Psoas muscle (tissue), 8 donors: ENCODE data around the gene HOMEZ. TPM values are rescaled to one million over a fixed set of nuclear protein-coding genes. Genes with fewer than 3 reads are reported as not detected.

Source experiments
- ATAC-seq, 4 donors: fragments of 200-7000 bp; cut with Tn5 transposase; one replicate each; pipeline ENCODE4 v1.9.1; 2020; ENCODE audit warnings: moderate library complexity in 3 of 4, mild to moderate bottlenecking in 2 of 4
- DNase-seq, 2 donors: peaks; one replicate each; pipeline ENCODE4 v3.0.0-alpha.2; 2020
- H3K27ac ChIP-seq: fragments of 200-600 bp; one replicate; pipeline ENCODE4 v1.8.0; 2022
- H3K27me3 ChIP-seq, 3 donors: fragments of 200-600 bp in 1 of 3; one replicate each; pipeline versions ENCODE4 v1.6.1 to v1.8.0; 2013 to 2022; ENCODE audit warnings: low read length in 2 of 3, mild to moderate bottlenecking in 2 of 3, moderate library complexity in 1 of 3; ENCODE audit not compliant: insufficient read depth in 3 of 3
- H3K36me3 ChIP-seq, 2 donors: fragments of 200-600 bp in 1 of 2; one replicate each; pipeline versions ENCODE4 v1.6.1 to v1.8.0; 2013 to 2022; ENCODE audit warnings: low read depth in 1 of 2, mild to moderate bottlenecking in 1 of 2, moderate library complexity in 1 of 2; ENCODE audit not compliant: insufficient read depth in 1 of 2
- H3K4me1 ChIP-seq: fragments of 200-600 bp; one replicate; pipeline ENCODE4 v1.8.0; 2022
- H3K4me3 ChIP-seq: fragments of 200-600 bp; one replicate; pipeline ENCODE4 v1.8.0; 2022; ENCODE audit warnings: mild to moderate bottlenecking
- H3K9me3 ChIP-seq: fragments of 200-600 bp; one replicate; pipeline ENCODE4 v1.8.0; 2022
- WGBS, 3 donors: extraction: QIAGEN DNeasy Blood & Tissue Kit; methylation state at CpG; one replicate each; pipeline versions ENCODE4 v1.1.6 to v1.1.7; 2013; 5-methylcytosine and 5-hydroxymethylcytosine counted together
- intact Hi-C, 2 donors: fragments of 100-400 bp; cut with DNase I; formaldehyde crosslinking; loops; one replicate each; pipeline versions ENCODE4 v1.11.0 to v1.14.2; 2022
- polyA plus RNA-seq, 3 donors: library from polyadenylated mRNA; stranded (reverse); fragments of 200-250 nt; gene quantifications; one replicate each; pipeline ENCODE4 v1.2.3, GENCODE V29; 2013
- total RNA-seq, 4 donors: library from RNA; stranded (reverse); fragmentation: NEBNext Ultra II Directional in 2 of 4; extraction: Animal tissue kit (Norgen Biotek cat#: 25700) in 2 of 4; gene quantifications; one replicate each; pipeline versions ENCODE4 v1.2.1 to v1.2.4, GENCODE V29; 2021 to 2023
- TF ChIP-seq, protein P1 (sequence below): fragments of 200-600 bp; IDR thresholded peaks from one replicate; pipeline ENCODE4 v1.8.0; 2022; ENCODE audit warnings: antibody characterized with exemption
- donor health status: healthy with polysubstance abuse.
- donor health status: DM: no; HTN: no; CAD: no; lungs with moderate emphysema.
- donor health status: Bipolar disorder and iron deficiency.
- donor health status: healthy.
- donor health status: DM: yes; HTN: yes; CAD: no.
- donor health status: DM: no; HTN: no; CAD: no.
- donor health status: DM: no; HTN: no; CAD: no.
- donor health status: DM: yes; HTN: yes; CAD: no.

Gene HOMEZ
- total and polyA plus RNA-seq, 7 donors: 3.5 to 13.4 (median 6.3) TPM

DNA sequence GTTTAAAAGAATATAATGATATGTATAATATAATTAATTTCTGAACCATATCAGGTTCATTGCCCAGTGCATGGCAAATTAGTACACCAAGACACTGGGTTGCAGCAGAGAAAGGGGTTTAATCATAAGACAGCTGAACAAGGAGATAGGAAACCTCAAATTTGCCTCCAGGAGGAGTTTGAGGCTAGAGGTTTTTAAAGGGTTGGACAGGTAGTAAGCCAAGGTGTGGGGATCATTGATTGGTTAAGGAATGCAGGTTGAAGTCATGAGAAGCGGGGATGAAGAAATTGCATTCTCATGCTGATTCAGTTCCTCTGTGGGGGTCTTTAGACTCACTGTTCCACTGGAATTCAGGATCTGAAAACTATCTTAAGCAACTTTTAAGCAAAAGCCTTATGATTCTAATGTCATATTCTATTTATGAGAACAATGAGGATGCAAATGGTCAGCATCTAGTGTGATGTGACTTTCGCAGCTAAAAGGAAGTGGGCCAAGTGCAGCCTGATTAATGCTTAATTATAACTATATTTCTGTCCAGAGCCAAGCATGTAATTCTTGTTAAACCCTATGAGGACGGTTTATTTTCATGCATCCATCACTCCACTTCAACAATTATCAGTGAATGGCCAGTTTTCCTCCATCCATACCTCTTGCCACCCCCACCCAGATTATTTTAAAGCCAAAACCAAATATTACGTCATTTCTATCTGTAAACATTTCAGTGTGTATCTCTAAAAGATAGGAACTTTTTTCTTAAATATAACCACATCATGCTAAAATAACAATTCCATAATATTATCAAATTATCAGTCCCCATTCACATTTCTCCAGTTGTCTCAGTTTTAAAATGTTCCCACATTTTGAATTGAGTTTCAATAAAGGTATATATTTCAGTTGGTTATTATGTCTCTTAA lies 33.3 kb downstream of the HOMEZ start:
- TF ChIP-seq, protein P1, sequence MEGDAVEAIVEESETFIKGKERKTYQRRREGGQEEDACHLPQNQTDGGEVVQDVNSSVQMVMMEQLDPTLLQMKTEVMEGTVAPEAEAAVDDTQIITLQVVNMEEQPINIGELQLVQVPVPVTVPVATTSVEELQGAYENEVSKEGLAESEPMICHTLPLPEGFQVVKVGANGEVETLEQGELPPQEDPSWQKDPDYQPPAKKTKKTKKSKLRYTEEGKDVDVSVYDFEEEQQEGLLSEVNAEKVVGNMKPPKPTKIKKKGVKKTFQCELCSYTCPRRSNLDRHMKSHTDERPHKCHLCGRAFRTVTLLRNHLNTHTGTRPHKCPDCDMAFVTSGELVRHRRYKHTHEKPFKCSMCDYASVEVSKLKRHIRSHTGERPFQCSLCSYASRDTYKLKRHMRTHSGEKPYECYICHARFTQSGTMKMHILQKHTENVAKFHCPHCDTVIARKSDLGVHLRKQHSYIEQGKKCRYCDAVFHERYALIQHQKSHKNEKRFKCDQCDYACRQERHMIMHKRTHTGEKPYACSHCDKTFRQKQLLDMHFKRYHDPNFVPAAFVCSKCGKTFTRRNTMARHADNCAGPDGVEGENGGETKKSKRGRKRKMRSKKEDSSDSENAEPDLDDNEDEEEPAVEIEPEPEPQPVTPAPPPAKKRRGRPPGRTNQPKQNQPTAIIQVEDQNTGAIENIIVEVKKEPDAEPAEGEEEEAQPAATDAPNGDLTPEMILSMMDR: no peak
- Histone ChIP-seq H3K36me3 (no peaks in the 10 kb centered on the region), H3K9me3 (no peaks in the 10 kb centered on the region), H3K27ac (no peak overlapping the region), H3K4me1 (no peaks in the 10 kb centered on the region), H3K27me3 (peaks cover 0 to 5% (median 4%) of the 10 kb centered on the region in 3 donors), H3K4me3 (no peak overlapping the region)
- intact Hi-C loops: no loop called here
- no peak for DNase-seq
- 56 to 61% (median 59%) methylated on average over 4 of the region's 4 CpGs for WGBS, 3 donors
- no peak for ATAC-seq

DNA sequence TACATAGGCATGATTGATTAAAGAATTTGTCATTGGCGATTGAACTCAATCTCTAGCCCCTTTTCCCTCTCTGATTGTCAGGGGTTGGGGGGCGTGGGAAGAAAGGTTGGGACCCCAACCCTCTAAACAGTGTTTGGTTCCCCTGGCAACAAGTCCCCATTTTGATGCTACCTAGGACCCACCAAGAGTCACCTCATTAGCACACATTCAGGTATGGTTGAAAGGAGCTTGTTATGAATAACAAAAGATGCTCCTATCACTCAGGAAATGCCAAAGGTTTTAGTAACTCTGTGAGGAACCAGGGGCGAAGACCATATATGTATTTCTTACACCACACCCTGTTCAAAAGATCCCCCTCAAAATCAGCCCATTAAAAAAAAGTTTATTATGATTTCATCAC lies 33.9 kb downstream of the HOMEZ start:
- DNase-seq: no peak
- Histone ChIP-seq H3K36me3 (no peaks in the 10 kb centered on the region), H3K4me3 (no peak overlapping the region), H3K27me3 (peaks cover 0 to 5% (median 4%) of the 10 kb centered on the region in 3 donors), H3K4me1 (no peaks in the 10 kb centered on the region), H3K9me3 (no peaks in the 10 kb centered on the region), H3K27ac (no peak overlapping the region)
- 41 to 49% (median 47%) methylated on average over 3 of the region's 3 CpGs for WGBS, 3 donors
- intact Hi-C loops: no loop called here
- ATAC-seq: no peak
- TF ChIP-seq, protein P1: no peak

DNA sequence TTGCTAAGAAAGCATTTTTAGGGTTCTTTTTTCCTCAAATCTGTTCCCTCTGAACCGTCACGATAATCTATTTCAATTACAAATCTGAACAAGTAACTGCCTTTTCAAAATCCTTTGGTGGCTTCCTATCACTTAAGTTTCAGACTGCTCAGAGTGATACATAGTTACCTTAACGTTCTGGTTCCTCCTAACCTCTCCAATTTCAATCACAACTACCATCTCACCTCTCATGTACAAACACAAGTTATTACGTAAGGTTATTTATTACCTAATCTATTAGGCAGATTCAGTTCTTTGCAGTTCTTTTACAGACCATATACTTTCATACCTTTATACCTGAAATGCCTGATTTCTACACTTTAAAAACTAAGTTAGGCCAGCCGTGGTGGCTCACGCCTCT lies 36.1 kb downstream of the HOMEZ start:
- H3K36me3 ChIP-seq: no peaks in the 10 kb centered on the region
- intact Hi-C loops: no loop called here
- no peak overlapping the region for H3K4me3 ChIP-seq
- no peak overlapping the region for H3K27ac ChIP-seq
- no peaks in the 10 kb centered on the region for H3K4me1 ChIP-seq
- no peaks in the 10 kb centered on the region for H3K9me3 ChIP-seq
- H3K27me3 ChIP-seq: peaks cover 0 to 5% (median 4%) of the 10 kb centered on the region in 3 donors
- DNase-seq (no peak), ATAC-seq (no peak)
- TF ChIP-seq, protein P1: no peak
- 71 to 78% (median 75%) methylated on average over 6 of the region's 6 CpGs for WGBS, 3 donors

DNA sequence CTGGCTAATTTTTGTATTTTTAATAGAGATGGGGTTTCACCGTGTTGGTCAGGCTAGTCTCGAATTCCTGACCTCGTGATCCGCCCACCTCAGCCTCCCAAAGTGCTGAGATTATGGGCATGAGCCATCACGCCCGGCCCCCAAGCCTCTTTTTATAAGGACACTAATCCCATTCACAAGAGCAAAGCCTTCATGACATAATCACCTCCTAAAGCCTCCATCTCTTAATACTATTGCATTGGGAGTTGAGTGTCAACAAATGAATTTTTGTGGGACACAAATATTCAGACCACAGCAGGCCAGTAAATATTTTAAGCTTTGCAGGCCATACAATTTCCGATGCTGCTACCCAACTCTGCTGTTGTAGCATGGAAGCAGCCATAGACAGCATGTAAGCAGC lies 37.3 kb downstream of the HOMEZ start:
- peaks cover 0 to 5% (median 4%) of the 10 kb centered on the region in 3 donors for H3K27me3 ChIP-seq
- H3K4me1 ChIP-seq: no peaks in the 10 kb centered on the region
- no peaks in the 10 kb centered on the region for H3K36me3 ChIP-seq
- ATAC-seq: no peak
- intact Hi-C loops: no loop called here
- H3K27ac ChIP-seq: no peak overlapping the region
- no peak overlapping the region for H3K4me3 ChIP-seq
- 85 to 88% (median 85%) methylated on average over 7 of the region's 7 CpGs for WGBS, 3 donors
- DNase-seq: no peak
- no peaks in the 10 kb centered on the region for H3K9me3 ChIP-seq
- TF ChIP-seq, protein P1: no peak
